Measurements from ENCODE around the gene TIE1. TPM values are rescaled to one million over a fixed set of nuclear protein-coding genes. Genes with fewer than 3 reads are reported as not detected.

The TIE1 gene
- polyA plus RNA-seq, 3 donors from 2014 or later = 8.8 to 9.2 (median 8.8) TPM

DNA sequence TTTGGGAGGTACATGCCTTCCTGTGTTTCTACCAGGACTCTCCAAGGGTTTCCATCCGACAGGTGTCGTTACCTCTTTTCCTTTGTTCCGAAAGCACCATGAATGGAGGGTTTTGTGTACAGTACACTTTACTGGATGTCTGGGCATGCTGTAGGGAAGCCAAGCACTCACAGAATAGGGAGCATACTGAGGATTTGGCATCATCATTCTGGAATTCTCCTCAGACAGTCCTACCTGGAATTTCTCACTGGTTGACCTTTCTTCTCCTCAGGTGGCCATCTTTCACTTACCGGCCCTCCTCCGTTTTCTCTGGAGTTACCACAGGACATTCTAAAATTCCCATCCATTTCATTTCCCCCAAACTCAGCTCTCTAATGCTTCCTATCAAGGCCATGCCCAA lies 30.9 kb downstream of the TIE1 start:
- Mint-ChIP-seq H3K27ac (peak overlapping the region in 1 of 6 donors; percentile 16), H3K36me3 (peaks cover 0 to 5% (median 3%) of the 10 kb centered on the region in 3 donors), H3K4me3 (no peak overlapping the region), H3K9me3 (peaks cover 0 to 6% (median 0%) of the 10 kb centered on the region in 6 donors), H3K4me1 (no peaks in the 10 kb centered on the region), H3K27me3 (ENCODE audit: low read depth in 3 of 3) (peaks cover 0 to 3% (median 0%) of the 10 kb centered on the region in 3 donors)
- no peak for DNase-seq

GRCh38 chr1:43334453-43335205 lies 33.8 kb downstream of the TIE1 start:
- no peaks in the 10 kb centered on the region for H3K9me3 Mint-ChIP-seq
- no peak for DNase-seq
- peaks cover 2 to 3% (median 3%) of the 10 kb centered on the region in 3 donors for H3K27me3 Mint-ChIP-seq (ENCODE audit: low read depth in 3 of 3)
- no peak overlapping the region for H3K27ac Mint-ChIP-seq
- no peak overlapping the region for H3K4me3 Mint-ChIP-seq
- H3K36me3 Mint-ChIP-seq = no peaks in the 10 kb centered on the region
- no peaks in the 10 kb centered on the region for H3K4me1 Mint-ChIP-seq

DNA sequence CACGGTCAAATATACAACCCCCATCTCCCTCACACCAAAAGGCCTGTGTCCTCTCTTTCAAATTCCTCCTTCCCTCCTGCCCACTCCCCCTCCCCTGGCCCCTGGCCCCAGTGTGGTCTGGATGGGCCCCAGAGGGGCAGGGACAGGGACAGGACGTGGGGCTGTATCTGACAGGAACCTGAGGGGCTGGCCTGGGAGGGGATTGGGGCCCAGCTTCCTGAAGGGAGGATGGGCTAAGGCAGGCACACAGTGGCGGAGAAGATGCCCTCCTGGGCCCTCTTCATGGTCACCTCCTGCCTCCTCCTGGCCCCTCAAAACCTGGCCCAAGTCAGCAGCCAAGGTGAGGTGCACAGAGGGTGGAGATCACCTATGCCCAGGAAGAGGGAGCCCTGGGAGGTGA lies 36.8 kb downstream of the TIE1 start, which contains the start of gene MPL:
MPL (plus strand) TSS at position 231 of the 400 bp plus-strand sequence; CDS start at position 262, 31 bp downstream.
- H3K36me3 Mint-ChIP-seq = no peaks in the 10 kb centered on the region
- H3K27me3 Mint-ChIP-seq (ENCODE audit: low read depth in 3 of 3) = peaks cover 2 to 3% (median 3%) of the 10 kb centered on the region in 3 donors
- H3K4me3 Mint-ChIP-seq = no peak within 1 kb of the TSS
- no peak within 1 kb of the TSS for H3K27ac Mint-ChIP-seq
- no peaks in the 10 kb centered on the region for H3K9me3 Mint-ChIP-seq
- H3K4me1 Mint-ChIP-seq = no peaks in the 10 kb centered on the region
- DNase-seq = no peak

GRCh38 chr1:43338001-43338400 lies 37.2 kb downstream of the TIE1 start:
- Mint-ChIP-seq H3K27me3 (ENCODE audit: low read depth in 3 of 3) (peaks cover 2 to 3% (median 3%) of the 10 kb centered on the region in 3 donors), H3K36me3 (no peaks in the 10 kb centered on the region), H3K27ac (no peak overlapping the region)

GRCh38 chr1:43339584-43340232 lies 38.9 kb downstream of the TIE1 start:
- Mint-ChIP-seq H3K4me1 (no peaks in the 10 kb centered on the region), H3K9me3 (no peaks in the 10 kb centered on the region), H3K27me3 (ENCODE audit: low read depth in 3 of 3) (peaks cover 2 to 3% (median 3%) of the 10 kb centered on the region in 3 donors), H3K27ac (no peak overlapping the region), H3K36me3 (peaks cover 0 to 4% (median 0%) of the 10 kb centered on the region in 3 donors), H3K4me3 (no peak overlapping the region)
- no peak for DNase-seq

More at GRCh38 chr1:43338001-43338400, 37.2 kb downstream of the TIE1 start:
- no peak for DNase-seq
- Mint-ChIP-seq H3K4me1 (no peaks in the 10 kb centered on the region), H3K9me3 (no peaks in the 10 kb centered on the region), H3K4me3 (no peak overlapping the region)

GRCh38 chr1:43340559-43340958 lies 39.8 kb downstream of the TIE1 start:
- Mint-ChIP-seq H3K27ac (no peak overlapping the region), H3K9me3 (no peaks in the 10 kb centered on the region), H3K4me1 (no peaks in the 10 kb centered on the region), H3K4me3 (no peak overlapping the region), H3K27me3 (ENCODE audit: low read depth in 3 of 3) (peaks cover 0 to 4% (median 2%) of the 10 kb centered on the region in 3 donors), H3K36me3 (peaks cover 0 to 4% (median 0%) of the 10 kb centered on the region in 3 donors)
- DNase-seq = no peak

DNA sequence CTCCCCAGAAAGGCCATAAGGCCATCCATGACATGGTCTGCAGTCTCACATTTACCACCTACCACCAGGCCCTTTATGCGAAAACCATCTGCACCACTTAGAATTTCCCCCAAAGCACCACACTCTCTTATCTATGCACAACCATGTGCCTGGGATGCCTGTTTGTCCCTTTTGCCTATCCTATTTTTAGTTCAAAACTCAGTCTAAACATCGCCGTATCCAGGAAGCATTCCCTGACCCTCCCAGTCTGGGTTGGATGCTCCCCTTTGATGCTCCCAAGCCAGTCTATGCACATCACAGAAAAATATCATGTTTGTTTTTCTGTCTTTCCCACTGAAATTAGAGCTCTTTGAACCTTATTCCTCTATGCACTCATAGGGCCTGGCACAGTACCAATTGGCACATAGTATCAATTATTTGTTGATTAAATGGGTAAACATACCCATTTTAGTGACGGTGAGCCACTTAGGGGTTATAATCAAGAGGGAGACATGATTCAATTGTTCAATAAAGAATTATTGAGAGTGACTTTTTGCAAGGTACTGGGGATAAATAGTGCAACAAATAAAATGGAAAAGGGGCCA lies 43.6 kb downstream of the TIE1 start:
- peaks cover 0 to 4% (median 0%) of the 10 kb centered on the region in 3 donors for H3K36me3 Mint-ChIP-seq
- peaks cover 0 to 3% of the 10 kb centered on the region in 2 donors for H3K4me1 Mint-ChIP-seq
- no peaks in the 10 kb centered on the region for H3K9me3 Mint-ChIP-seq
- DNase-seq = no peak
- no peak overlapping the region for H3K4me3 Mint-ChIP-seq
- peak overlapping the region in 1 of 6 donors; percentile 4 for H3K27ac Mint-ChIP-seq
- peaks cover 2 to 5% (median 2%) of the 10 kb centered on the region in 3 donors for H3K27me3 Mint-ChIP-seq (ENCODE audit: low read depth in 3 of 3)

- DNase-seq = no peak
- H3K4me1 Mint-ChIP-seq = peaks cover 0 to 8% of the 10 kb centered on the region in 2 donors
- H3K36me3 Mint-ChIP-seq = peaks cover 0 to 4% (median 0%) of the 10 kb centered on the region in 3 donors
- no peaks in the 10 kb centered on the region for H3K9me3 Mint-ChIP-seq
- peaks cover 2 to 8% (median 2%) of the 10 kb centered on the region in 3 donors for H3K27me3 Mint-ChIP-seq (ENCODE audit: low read depth in 3 of 3)
- H3K27ac Mint-ChIP-seq = no peak overlapping the region
- no peak overlapping the region for H3K4me3 Mint-ChIP-seq
Observed at GRCh38 chr1:43345120-43345519, 44.3 kb downstream of the TIE1 start.

DNA sequence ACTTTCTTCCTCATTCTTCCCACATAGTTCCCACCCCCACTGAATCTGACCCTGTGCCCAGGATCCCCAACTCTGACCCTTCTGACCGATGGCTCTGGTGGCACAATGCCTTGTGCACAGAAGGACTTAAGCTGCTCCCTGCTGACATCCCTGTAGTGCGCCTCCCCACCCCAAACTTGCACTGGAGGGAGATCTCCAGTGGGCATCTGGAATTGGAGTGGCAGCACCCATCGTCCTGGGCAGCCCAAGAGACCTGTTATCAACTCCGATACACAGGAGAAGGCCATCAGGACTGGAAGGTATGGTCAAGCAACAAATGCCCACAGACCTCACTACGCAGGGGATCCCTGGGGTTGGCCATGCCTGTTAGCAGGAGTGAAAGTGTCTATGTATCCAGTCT lies 45.9 kb downstream of the TIE1 start:
- DNase-seq = no peak
- no peaks in the 10 kb centered on the region for H3K9me3 Mint-ChIP-seq
- peak overlapping the region in 1 of 6 donors; percentile 72 for H3K27ac Mint-ChIP-seq
- H3K36me3 Mint-ChIP-seq = peaks cover 0 to 4% (median 0%) of the 10 kb centered on the region in 3 donors
- H3K4me1 Mint-ChIP-seq = peaks cover 0 to 8% of the 10 kb centered on the region in 2 donors
- no peak overlapping the region for H3K4me3 Mint-ChIP-seq
- peaks cover 2 to 8% (median 2%) of the 10 kb centered on the region in 3 donors for H3K27me3 Mint-ChIP-seq (ENCODE audit: low read depth in 3 of 3)

DNA sequence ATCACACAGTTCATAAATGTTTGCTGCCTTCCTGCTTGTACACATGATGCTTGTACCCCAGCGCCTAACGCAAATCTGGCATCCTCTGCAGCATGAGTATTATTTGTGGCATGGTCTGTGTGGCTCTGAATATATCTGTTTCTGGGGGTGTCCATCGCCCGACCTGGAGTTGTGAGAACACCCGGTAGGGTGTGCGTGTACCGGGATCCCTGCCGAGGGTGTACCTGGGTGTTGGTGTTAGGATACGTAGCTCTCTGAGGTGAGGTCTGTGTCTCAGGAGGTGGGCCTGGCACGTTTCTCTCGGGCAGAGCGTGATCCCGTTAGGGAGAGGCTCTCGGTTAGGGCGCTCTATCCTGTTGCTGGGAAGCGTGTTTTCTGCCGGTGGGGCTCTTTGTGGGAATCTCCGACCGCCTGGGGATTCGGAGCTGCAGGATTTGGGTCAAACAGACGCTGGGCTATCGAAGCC lies 47.6 kb downstream of the TIE1 start:
- DNase-seq = no peak
- H3K27ac Mint-ChIP-seq = peak overlapping the region in 4 of 6 donors; percentile 33 to 74 (median 62)
- H3K36me3 Mint-ChIP-seq = peaks cover 0 to 4% (median 0%) of the 10 kb centered on the region in 3 donors
- H3K27me3 Mint-ChIP-seq (ENCODE audit: low read depth in 3 of 3) = peaks cover 2 to 8% (median 2%) of the 10 kb centered on the region in 3 donors
- H3K4me3 Mint-ChIP-seq = peak overlapping the region in 4 of 5 donors; percentile 14 to 56 (median 34)
- H3K9me3 Mint-ChIP-seq = no peaks in the 10 kb centered on the region
- H3K4me1 Mint-ChIP-seq = peaks cover 0 to 8% of the 10 kb centered on the region in 2 donors

- no peaks in the 10 kb centered on the region for H3K9me3 Mint-ChIP-seq
- H3K27me3 Mint-ChIP-seq (ENCODE audit: low read depth in 3 of 3) = peaks cover 2 to 8% (median 2%) of the 10 kb centered on the region in 3 donors
- H3K4me3 Mint-ChIP-seq = peak overlapping the region; percentile 75 to 89 (median 85)
- peaks cover 0 to under 1% (median 0%) of the 10 kb centered on the region in 3 donors for H3K36me3 Mint-ChIP-seq
- peaks cover 0 to 8% of the 10 kb centered on the region in 2 donors for H3K4me1 Mint-ChIP-seq
- peak overlapping the region; percentile 85 to 97 (median 91) for H3K27ac Mint-ChIP-seq
- peak; percentile 66 to 82 (median 74) for DNase-seq
Observed at GRCh38 chr1:43348809-43349593, 48.2 kb downstream of the TIE1 start.

DNA sequence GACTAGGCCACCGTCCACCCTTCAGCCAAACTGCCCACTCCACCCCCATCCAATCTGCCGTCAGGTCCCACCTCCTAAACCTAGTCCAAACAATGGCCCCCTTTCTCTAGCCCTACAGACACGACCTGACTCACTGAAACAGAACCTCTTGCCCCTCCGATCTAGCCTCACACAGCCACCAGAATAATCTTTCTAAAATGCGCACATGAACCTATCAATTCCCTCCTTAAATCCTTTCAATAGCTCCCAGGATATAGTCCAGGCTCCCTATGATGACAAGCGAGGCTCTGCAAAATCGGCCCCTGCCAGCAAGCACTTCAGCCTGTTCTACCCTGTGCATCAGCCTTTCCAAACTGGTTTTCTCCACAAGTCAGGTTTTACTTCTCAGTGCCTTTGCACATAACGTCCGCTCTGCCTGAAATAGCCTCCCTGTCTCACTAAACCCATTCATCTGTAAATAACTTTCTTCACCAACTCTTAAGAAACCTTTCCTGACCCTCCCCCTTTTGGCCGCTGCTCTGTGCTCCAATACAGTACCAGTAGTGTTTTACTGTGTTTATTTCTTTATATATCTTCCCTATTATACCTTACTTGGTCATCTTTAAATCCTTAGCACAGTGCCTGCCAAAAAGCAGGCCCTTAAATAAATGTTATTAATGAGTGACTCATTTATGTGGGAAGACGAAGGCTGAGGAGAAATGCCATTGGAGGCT lies 49.0 kb downstream of the TIE1 start:
- peaks cover 2 to 8% (median 2%) of the 10 kb centered on the region in 3 donors for H3K27me3 Mint-ChIP-seq (ENCODE audit: low read depth in 3 of 3)
- H3K4me1 Mint-ChIP-seq = peaks cover 0 to 8% of the 10 kb centered on the region in 2 donors
- no peaks in the 10 kb centered on the region for H3K9me3 Mint-ChIP-seq
- no peaks in the 10 kb centered on the region for H3K36me3 Mint-ChIP-seq
- DNase-seq = no peak
- H3K4me3 Mint-ChIP-seq = peak overlapping the region; percentile 75 to 89 (median 85)
- peak overlapping the region; percentile 85 to 97 (median 91) for H3K27ac Mint-ChIP-seq
